ACHN (cell line): ENCODE measurements around the gene PANK2.
"Not testable (repeated sequence)": the region's sequence is repeated elsewhere in the genome, so short reads cannot be mapped to it uniquely, and the experiment has no call there.

Experiments
- DNase-seq: peaks from one replicate; pipeline ENCODE4 v3.0.0-alpha.2; 2015
- in situ Hi-C: cut with HindIII; loops from 2 replicates; pipeline ENCODE4 v1.10.0; 2017; ENCODE audit warnings: low sequenced_read_pairs, low pct_ligation_motif_present, low pct_unique_long_range_greater_than_20kb

Gene PANK2

GRCh38 chr20:3896853-3897583 lies 7.8 kb downstream of the PANK2 start:
- DNase-seq = no peak
- in situ Hi-C loops = no loop called here

DNA sequence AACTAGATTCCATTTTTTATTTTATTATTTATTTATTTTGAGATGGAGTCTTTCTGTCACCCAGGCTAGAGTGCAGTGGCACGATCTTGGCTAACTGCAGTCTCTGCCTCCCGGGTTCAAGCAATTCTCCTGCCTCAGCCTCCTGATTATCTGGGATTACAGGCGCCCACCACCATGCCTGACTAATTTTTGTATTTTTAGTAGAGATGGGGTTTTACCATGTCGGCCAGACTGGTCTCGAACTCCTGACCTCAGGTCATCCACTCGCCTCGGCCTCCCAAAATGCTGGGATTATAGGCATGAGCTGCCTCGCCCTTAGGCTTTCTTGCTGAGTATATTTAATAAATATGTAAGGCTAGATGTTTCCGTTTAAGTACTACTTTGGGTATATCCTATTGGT lies 9.0 kb downstream of the PANK2 start:
- DNase-seq, in situ Hi-C loops: not testable (repeated sequence)

GRCh38 chr20:3898639-3899038 lies 9.5 kb downstream of the PANK2 start:
- in situ Hi-C loops = no loop called here
- no peak for DNase-seq

- in situ Hi-C loops = no loop called here
- DNase-seq = no peak
Observed at GRCh38 chr20:3900187-3900604, 11.0 kb downstream of the PANK2 start.

GRCh38 chr20:3901028-3901705 lies 12.0 kb downstream of the PANK2 start:
- DNase-seq = no peak
- in situ Hi-C loops = no loop called here

DNA sequence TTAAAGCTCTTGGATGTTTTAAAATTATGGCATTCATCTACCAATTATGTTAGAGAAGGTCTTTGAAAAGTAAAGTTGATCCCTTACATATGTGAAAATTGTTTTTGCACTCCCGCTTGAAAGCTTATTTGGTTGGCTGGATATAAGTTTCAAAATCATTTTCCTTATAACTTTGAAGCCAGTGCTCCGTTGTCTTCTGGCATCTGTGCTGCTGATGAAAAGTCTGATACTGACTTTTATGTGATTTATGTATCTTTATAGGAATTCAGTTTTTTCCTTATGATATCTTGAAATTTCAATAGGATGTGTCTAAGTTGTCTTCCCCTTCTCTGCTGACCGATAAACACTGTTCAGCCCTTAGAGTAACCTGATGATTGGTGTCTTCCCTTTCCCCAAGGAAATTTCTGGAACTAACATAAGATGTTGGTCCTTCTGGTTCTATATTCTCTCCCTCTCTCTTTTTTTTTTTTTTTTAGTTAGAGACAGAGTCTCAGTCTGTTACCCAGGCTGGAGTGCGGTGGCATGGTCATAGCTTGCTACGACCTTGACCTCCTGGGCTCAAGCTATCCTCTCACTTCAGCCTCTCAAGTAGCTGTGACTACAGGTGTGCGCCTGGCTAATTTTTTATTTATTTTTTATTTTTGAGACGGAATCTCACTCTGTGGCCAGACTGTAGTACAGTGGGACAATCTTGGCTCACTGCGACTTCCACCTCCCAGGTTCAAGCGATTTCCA lies 12.7 kb downstream of the PANK2 start:
- no peak for DNase-seq
- in situ Hi-C loops = no loop called here

- no peak for DNase-seq
- in situ Hi-C loops = no loop called here
Observed at GRCh38 chr20:3902446-3902845, 13.3 kb downstream of the PANK2 start.

DNA sequence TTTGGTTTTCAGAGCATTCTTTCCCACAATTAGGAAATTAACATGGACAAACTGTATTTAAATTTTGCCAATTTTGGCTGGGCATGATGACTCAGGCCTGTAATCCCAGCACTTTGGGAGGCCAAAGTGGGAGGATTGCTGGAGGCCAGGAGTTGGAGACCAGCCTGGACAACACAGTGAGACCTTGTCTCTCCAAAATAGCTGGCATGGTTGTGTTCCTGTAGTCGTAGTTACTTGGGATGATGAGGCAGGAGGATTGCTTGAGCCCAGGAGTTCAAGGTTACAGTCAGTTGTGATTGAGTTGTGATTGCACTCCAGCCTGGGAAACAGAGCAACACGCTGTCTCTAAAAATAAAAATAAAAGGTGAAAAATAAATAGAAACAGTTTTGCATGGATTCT lies 15.0 kb downstream of the PANK2 start:
- in situ Hi-C loops = no loop called here
- no peak for DNase-seq

DNA sequence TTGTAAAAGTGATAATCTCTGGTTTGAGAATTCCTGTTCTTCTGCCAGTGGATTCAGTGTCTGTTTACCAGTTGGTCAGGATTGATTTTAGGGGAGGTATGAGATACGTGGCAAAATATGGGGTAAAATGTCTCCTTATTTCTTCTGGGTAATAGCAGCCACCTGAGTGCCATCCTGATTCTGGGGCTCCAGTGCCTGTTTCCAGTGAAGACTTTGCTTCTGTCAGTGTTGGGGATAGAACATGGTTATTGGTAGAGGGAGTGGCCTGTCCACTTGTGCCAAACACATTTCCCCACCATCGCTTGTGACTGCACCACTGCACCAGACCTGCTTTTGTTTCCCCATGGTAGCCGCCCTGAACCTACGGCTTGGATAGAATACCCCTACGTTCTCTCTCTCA lies 15.7 kb downstream of the PANK2 start:
- in situ Hi-C loops = no loop called here
- DNase-seq = no peak

DNA sequence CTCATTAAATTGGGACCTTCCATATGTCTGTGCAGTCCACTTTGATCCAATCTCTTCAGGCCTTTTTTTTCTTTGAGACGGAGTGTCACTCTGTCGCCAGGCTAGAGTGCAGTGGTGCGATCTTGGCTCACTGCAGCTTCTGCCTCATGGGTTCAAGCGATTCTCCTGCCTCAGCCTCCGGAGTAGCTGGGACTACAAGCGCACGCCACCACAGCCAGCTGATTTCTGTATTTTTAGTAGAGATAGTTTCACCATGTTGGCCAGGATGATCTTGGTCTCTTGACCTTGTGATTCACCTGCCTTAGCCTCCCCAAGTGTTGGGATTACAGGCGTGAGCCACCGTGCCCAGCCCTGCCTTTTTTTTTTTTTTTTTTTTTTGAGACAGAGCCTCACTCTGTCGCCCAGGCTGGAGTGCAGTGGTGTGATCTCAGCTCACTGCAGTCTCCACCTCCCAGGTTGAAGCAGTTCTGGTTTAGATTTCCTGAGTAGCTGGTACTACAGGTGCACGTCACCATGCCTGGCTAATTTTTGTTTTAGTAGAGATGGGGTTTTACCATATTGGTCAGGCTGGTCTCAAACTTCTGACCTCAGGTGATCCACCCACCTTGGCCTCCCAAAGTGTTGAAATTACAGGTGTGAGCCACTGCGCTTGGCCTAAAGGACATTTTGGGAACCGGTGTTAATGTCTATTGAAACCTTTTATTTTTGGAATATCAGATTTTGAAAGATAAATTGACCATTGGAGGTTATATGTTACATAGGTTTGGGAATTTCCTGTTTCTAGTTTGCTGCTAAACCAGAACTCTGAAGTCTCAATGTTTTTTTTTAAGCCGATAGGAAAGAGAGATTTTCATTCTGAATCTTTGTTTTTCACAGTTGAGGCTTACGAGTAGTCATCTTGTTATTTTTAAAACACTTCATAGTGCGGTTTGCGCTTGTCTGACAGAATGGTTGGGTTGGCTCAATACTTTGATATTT lies 17.8 kb downstream of the PANK2 start:
- in situ Hi-C loops, DNase-seq: not testable (repeated sequence)

DNA sequence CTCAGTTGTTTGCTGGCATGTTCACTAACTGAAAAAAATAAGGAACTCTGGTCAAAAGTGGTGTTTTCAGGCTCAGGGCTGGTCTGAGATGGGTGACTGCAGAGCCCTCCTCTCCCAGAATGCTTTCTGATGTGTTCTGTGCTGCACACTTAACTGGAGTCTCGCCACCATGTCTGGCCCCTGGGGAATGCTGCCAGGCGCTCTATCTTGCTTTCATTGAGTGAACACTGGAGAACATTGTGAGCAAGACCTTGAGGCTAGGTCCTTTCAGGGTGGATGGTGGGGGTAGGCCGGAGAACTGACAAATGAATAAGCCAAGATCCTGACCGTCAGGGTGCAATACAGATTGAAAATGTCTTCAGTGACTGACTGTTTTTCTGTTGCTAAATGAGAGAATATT lies 19.5 kb downstream of the PANK2 start:
- DNase-seq = no peak
- in situ Hi-C loops = no loop called here

DNA sequence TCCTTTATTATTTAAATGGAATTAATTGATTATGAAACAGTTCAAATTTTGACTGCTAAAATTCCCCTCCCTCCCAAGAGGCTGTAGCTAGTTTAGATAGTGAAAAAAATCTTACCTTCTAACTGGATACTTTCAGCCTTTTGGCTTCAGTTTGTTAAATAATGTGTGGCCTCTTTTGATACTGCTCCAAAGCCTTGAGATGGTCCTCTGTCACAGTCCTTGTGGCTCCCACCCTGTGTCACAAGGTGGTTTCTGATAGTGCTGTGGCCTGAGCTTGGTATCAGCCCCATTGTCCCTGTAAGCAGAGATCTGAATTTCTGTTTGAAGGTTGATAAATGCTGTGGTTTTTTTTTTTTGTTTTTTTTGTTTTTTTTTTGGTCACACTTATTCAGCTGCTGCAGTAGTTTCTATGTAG lies 20.8 kb downstream of the PANK2 start:
- in situ Hi-C loops = no loop called here
- no peak for DNase-seq

- in situ Hi-C loops = no loop called here
- no peak for DNase-seq
Observed at GRCh38 chr20:3910853-3911252, 21.7 kb downstream of the PANK2 start.

DNA sequence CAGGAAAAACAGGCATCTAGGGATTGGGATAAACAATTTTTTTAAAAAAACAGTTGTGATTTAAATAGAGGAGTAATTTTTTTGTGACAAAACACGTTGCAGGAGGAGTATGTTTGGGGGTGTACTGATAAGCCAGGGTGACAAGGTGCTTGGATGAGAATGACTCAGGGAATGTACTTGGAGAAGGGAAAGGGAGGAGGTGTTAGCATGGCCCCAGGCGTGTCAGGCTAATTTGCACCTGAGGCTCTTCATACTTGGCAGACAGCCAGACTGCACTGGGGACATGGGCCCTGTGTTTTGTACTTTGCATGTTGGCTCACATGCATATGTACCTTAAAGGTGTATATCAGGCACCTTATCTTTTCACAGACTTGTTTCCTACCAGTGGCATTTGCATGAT lies 22.8 kb downstream of the PANK2 start:
- DNase-seq = no peak
- in situ Hi-C loops = no loop called here

GRCh38 chr20:3914446-3914845 lies 25.3 kb downstream of the PANK2 start:
- in situ Hi-C loops = no loop called here
- no peak for DNase-seq

GRCh38 chr20:3915691-3916090 lies 26.5 kb downstream of the PANK2 start:
- DNase-seq = no peak
- in situ Hi-C loops = no loop called here

DNA sequence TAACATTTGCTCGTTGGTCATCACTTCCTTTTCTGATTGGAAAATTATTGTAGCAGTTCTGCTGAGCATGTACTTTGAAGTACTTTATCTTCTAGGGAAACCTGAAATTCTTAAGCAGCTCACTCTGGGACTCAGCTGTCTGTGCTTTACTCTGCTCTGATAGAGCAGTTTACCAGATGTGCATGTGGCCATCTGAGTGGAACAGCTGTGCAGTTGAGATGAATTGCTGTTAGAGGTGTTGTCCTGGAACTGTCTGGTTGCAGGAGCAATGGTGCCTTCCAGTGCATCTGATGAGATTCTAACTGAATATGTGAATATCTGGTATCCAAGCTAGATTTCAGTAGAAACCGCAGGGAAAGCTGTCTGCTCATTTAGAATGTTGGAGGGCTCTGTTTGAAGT lies 27.2 kb downstream of the PANK2 start:
- in situ Hi-C loops = no loop called here
- DNase-seq = no peak

- in situ Hi-C loops = no loop called here
- no peak for DNase-seq
Observed at GRCh38 chr20:3919352-3919751, 30.2 kb downstream of the PANK2 start.
